GM19023 (cell line): ENCODE results near the gene OSBPL5.
"Not testable (repeated sequence)": the region's sequence is repeated elsewhere in the genome, so short reads cannot be mapped to it uniquely, and the experiment has no call there.

Experiments used
- ATAC-seq: cut with Tn5 transposase; IDR thresholded peaks from one replicate; pipeline ENCODE4 v1.9.1; 2021; ENCODE audit warnings: mild to moderate bottlenecking, moderate library complexity; ENCODE audit not compliant: unreplicated experiment

OSBPL5 gene

GRCh38 chr11:3089236-3090061 lies 75.7 kb downstream of the OSBPL5 start:
- ATAC-seq, result no peak

- ATAC-seq, result no peak
Measured at GRCh38 chr11:3088806-3089205, 76.3 kb downstream of the OSBPL5 start.

GRCh38 chr11:3087821-3088800 lies 77.0 kb downstream of the OSBPL5 start:
- ATAC-seq, result no peak

- ATAC-seq, result no peak
Measured at GRCh38 chr11:3087373-3087772, 77.7 kb downstream of the OSBPL5 start.

GRCh38 chr11:3086671-3087150 lies 78.4 kb downstream of the OSBPL5 start:
- no peak for ATAC-seq

- no peak for ATAC-seq
Measured at GRCh38 chr11:3086114-3086513, 79.0 kb downstream of the OSBPL5 start.

- no peak for ATAC-seq
Measured at GRCh38 chr11:3085052-3085451, 80.1 kb downstream of the OSBPL5 start.

GRCh38 chr11:3083321-3083720 lies 81.8 kb downstream of the OSBPL5 start:
- ATAC-seq, result no peak

- ATAC-seq, result no peak
Measured at GRCh38 chr11:3081386-3081751, 83.7 kb downstream of the OSBPL5 start.

GRCh38 chr11:3080733-3081385 lies 84.3 kb downstream of the OSBPL5 start:
- no peak for ATAC-seq

- no peak for ATAC-seq
Measured at GRCh38 chr11:3080104-3080503, 85.0 kb downstream of the OSBPL5 start.

- ATAC-seq, result no peak
Measured at GRCh38 chr11:3077846-3078440, 87.2 kb downstream of the OSBPL5 start.

GRCh38 chr11:3077189-3077836 lies 87.8 kb downstream of the OSBPL5 start:
- ATAC-seq, result no peak

- ATAC-seq, result no peak
Measured at GRCh38 chr11:3074912-3075589, 90.1 kb downstream of the OSBPL5 start.

GRCh38 chr11:3073029-3073435 lies 92.1 kb downstream of the OSBPL5 start:
- ATAC-seq, result no peak

- no peak for ATAC-seq
Measured at GRCh38 chr11:3069425-3069824, 95.7 kb downstream of the OSBPL5 start.

- ATAC-seq, result not testable (repeated sequence)
Measured at GRCh38 chr11:3066308-3066707, 98.8 kb downstream of the OSBPL5 start.

- not testable (repeated sequence) for ATAC-seq
Measured at GRCh38 chr11:3064709-3065108, 100.4 kb downstream of the OSBPL5 start.

- ATAC-seq, result not testable (repeated sequence)
Measured at GRCh38 chr11:3063876-3064275, 101.2 kb downstream of the OSBPL5 start.

GRCh38 chr11:3063432-3063831 lies 101.7 kb downstream of the OSBPL5 start:
- not testable (repeated sequence) for ATAC-seq
